ENCODE data around the gene AMIGO3. TPM values are rescaled to one million over a fixed set of nuclear protein-coding genes. Genes with fewer than 3 reads are reported as not detected.

AMIGO3 gene
- total and polyA plus RNA-seq, 2 donors from 2014 or later, result 0.73 TPM; not detected in 1

GRCh38 chr3:49668861-49669260, 50.6 kb downstream of the AMIGO3 start:
- DNase-seq, result peak in 1 of 5 donors; percentile 71
- H3K9ac ChIP-seq (ENCODE audit: low read length in 3 of 3), result no peak overlapping the region
- TF ChIP-seq CTCF (IDR thresholded peaks at IDR 0.05; ENCODE audit: borderline replicate concordance, extremely low read depth, insufficient read depth), result no peak
- peaks cover 2 to 33% (median 23%) of the 10 kb centered on the region in 3 donors for H3K4me1 ChIP-seq (ENCODE audit: control insufficient read depth in 2 of 3, insufficient read depth in 2 of 3, low read depth in 1 of 3, low read length in 3 of 3)
- no peaks in the 10 kb centered on the region for H3K36me3 ChIP-seq (ENCODE audit: control insufficient read depth in 2 of 3, insufficient read depth in 3 of 3, low read length in 3 of 3)
- H3K27me3 ChIP-seq (ENCODE audit: control insufficient read depth, insufficient read depth, low read length), result no peaks in the 10 kb centered on the region
- no peak overlapping the region for H3K4me3 ChIP-seq (ENCODE audit: low read length in 3 of 3)
- FAIRE-seq, result no peak
- H3K27ac ChIP-seq (ENCODE audit: low read depth in 2 of 2, low read length in 2 of 2), result no peak overlapping the region
- H3K9me3 ChIP-seq (ENCODE audit: control insufficient read depth in 2 of 3, insufficient read depth in 1 of 3, low read length in 3 of 3), result no peaks in the 10 kb centered on the region
- intact Hi-C loops (cut with DNase I), result loop anchor here (10.0 kb wide), 1 partner anchor 124 kb away; no protein-coding TSS in a partner anchor

- H3K4me1 ChIP-seq (ENCODE audit: control insufficient read depth in 2 of 3, insufficient read depth in 2 of 3, low read depth in 1 of 3, low read length in 3 of 3), result peaks cover 2 to 33% (median 22%) of the 10 kb centered on the region in 3 donors
- H3K27ac ChIP-seq (ENCODE audit: low read depth in 2 of 2, low read length in 2 of 2), result no peak overlapping the region
- H3K9me3 ChIP-seq (ENCODE audit: control insufficient read depth in 2 of 3, insufficient read depth in 1 of 3, low read length in 3 of 3), result no peaks in the 10 kb centered on the region
- DNase-seq (no peak), FAIRE-seq (no peak)
- no peaks in the 10 kb centered on the region for H3K36me3 ChIP-seq (ENCODE audit: control insufficient read depth in 2 of 3, insufficient read depth in 3 of 3, low read length in 3 of 3)
- no peak overlapping the region for H3K9ac ChIP-seq (ENCODE audit: low read length in 3 of 3)
- no peaks in the 10 kb centered on the region for H3K27me3 ChIP-seq (ENCODE audit: control insufficient read depth, insufficient read depth, low read length)
- no peak overlapping the region for H3K4me3 ChIP-seq (ENCODE audit: low read length in 3 of 3)
- TF ChIP-seq CTCF (IDR thresholded peaks at IDR 0.05; ENCODE audit: borderline replicate concordance, extremely low read depth, insufficient read depth), result no peak
- intact Hi-C loops (cut with DNase I), result loop anchor here (10.0 kb wide), 1 partner anchor 124 kb away; no protein-coding TSS in a partner anchor
Measured at GRCh38 chr3:49668414-49668797, 51.1 kb downstream of the AMIGO3 start.

- no peak overlapping the region for H3K9ac ChIP-seq (ENCODE audit: low read length in 3 of 3)
- no peak overlapping the region for H3K27ac ChIP-seq (ENCODE audit: low read depth in 2 of 2, low read length in 2 of 2)
- H3K36me3 ChIP-seq (ENCODE audit: control insufficient read depth in 2 of 3, insufficient read depth in 3 of 3, low read length in 3 of 3), result no peaks in the 10 kb centered on the region
- H3K4me3 ChIP-seq (ENCODE audit: low read length in 3 of 3), result no peak overlapping the region
- no peaks in the 10 kb centered on the region for H3K9me3 ChIP-seq (ENCODE audit: control insufficient read depth in 2 of 3, insufficient read depth in 1 of 3, low read length in 3 of 3)
- H3K27me3 ChIP-seq (ENCODE audit: control insufficient read depth, insufficient read depth, low read length), result no peaks in the 10 kb centered on the region
- no peak for TF ChIP-seq CTCF (IDR thresholded peaks at IDR 0.05; ENCODE audit: borderline replicate concordance, extremely low read depth, insufficient read depth)
- DNase-seq (no peak), FAIRE-seq (no peak)
- H3K4me1 ChIP-seq (ENCODE audit: control insufficient read depth in 2 of 3, insufficient read depth in 2 of 3, low read depth in 1 of 3, low read length in 3 of 3), result peaks cover 0 to 29% (median 17%) of the 10 kb centered on the region in 3 donors
- intact Hi-C loops (cut with DNase I), result loop anchor here (10.0 kb wide), 1 partner anchor 123 kb away; no protein-coding TSS in a partner anchor
Measured at GRCh38 chr3:49667701-49668413, 51.6 kb downstream of the AMIGO3 start.

Other genes starting within 250 kb of the AMIGO3 start
- 122 TPM for gene DAG1, start 249.4 kb downstream of the AMIGO3 start, total RNA-seq
- gene DAG1, start 249.4 kb downstream of the AMIGO3 start, polyA plus RNA-seq (ENCODE audit: insufficient read depth, low read depth, low replicate concordance), result 40.4 TPM
- gene BSN, start 165.2 kb downstream of the AMIGO3 start, total RNA-seq, result 1.3 TPM
- gene BSN, start 165.2 kb downstream of the AMIGO3 start, polyA plus RNA-seq (ENCODE audit: insufficient read depth, low read depth, low replicate concordance), result 0.11 TPM
- 143 TPM for gene APEH, start 45.3 kb downstream of the AMIGO3 start, total RNA-seq
- 138 TPM for gene APEH, start 45.3 kb downstream of the AMIGO3 start, polyA plus RNA-seq (ENCODE audit: insufficient read depth, low read depth, low replicate concordance)
- 77.3 TPM for gene MST1, start 30.2 kb downstream of the AMIGO3 start, total RNA-seq
- gene MST1, start 30.2 kb downstream of the AMIGO3 start, polyA plus RNA-seq (ENCODE audit: insufficient read depth, low read depth, low replicate concordance), result 152 TPM
- 43.7 TPM for gene RNF123, start 30.1 kb downstream of the AMIGO3 start, total RNA-seq
- gene RNF123, start 30.1 kb downstream of the AMIGO3 start, polyA plus RNA-seq (ENCODE audit: insufficient read depth, low read depth, low replicate concordance), result 41.7 TPM
- gene GMPPB, start 4.3 kb upstream of the AMIGO3 start, total RNA-seq, result 37.4 TPM
- gene GMPPB, start 4.3 kb upstream of the AMIGO3 start, polyA plus RNA-seq (ENCODE audit: insufficient read depth, low read depth, low replicate concordance), result 25.0 TPM
- 49.6 TPM for gene IP6K1, start 66.9 kb upstream of the AMIGO3 start, total RNA-seq
- 21.7 TPM for gene IP6K1, start 66.9 kb upstream of the AMIGO3 start, polyA plus RNA-seq (ENCODE audit: insufficient read depth, low read depth, low replicate concordance)
- 0.54 TPM for gene CDHR4, start 80.2 kb upstream of the AMIGO3 start, total RNA-seq
- not detected for gene CDHR4, start 80.2 kb upstream of the AMIGO3 start, polyA plus RNA-seq (ENCODE audit: insufficient read depth, low read depth, low replicate concordance)
- 6.3 TPM for gene INKA1, start 83.6 kb upstream of the AMIGO3 start, total RNA-seq
- gene INKA1, start 83.6 kb upstream of the AMIGO3 start, polyA plus RNA-seq (ENCODE audit: insufficient read depth, low read depth, low replicate concordance), result 9.1 TPM
- gene UBA7, start 94.3 kb upstream of the AMIGO3 start, total RNA-seq, result 102 TPM
- gene UBA7, start 94.3 kb upstream of the AMIGO3 start, polyA plus RNA-seq (ENCODE audit: insufficient read depth, low read depth, low replicate concordance), result 29.8 TPM
- 1.9 TPM for gene TRAIP, start 136.9 kb upstream of the AMIGO3 start, total RNA-seq
- 0.71 TPM for gene TRAIP, start 136.9 kb upstream of the AMIGO3 start, polyA plus RNA-seq (ENCODE audit: insufficient read depth, low read depth, low replicate concordance)
- 0.16 TPM for gene CAMKV, start 150.2 kb upstream of the AMIGO3 start, total RNA-seq
- not detected for gene CAMKV, start 150.2 kb upstream of the AMIGO3 start, polyA plus RNA-seq (ENCODE audit: insufficient read depth, low read depth, low replicate concordance)
- 29.6 TPM for gene MST1R, start 184.2 kb upstream of the AMIGO3 start, total RNA-seq
- gene MST1R, start 184.2 kb upstream of the AMIGO3 start, polyA plus RNA-seq (ENCODE audit: insufficient read depth, low read depth, low replicate concordance), result 0.30 TPM
- gene MON1A, start 210.1 kb upstream of the AMIGO3 start, total RNA-seq, result 7.4 TPM
- 16.4 TPM for gene MON1A, start 210.1 kb upstream of the AMIGO3 start, polyA plus RNA-seq (ENCODE audit: insufficient read depth, low read depth, low replicate concordance)
- gene RBM6, start 220.5 kb upstream of the AMIGO3 start, total RNA-seq, result 90.0 TPM
- 72.0 TPM for gene RBM6, start 220.5 kb upstream of the AMIGO3 start, polyA plus RNA-seq (ENCODE audit: insufficient read depth, low read depth, low replicate concordance)

Measured in kidney (tissue), 14 donors.